ENCODE data around the gene RALGDS.

- no peak for TF ChIP-seq POLR2A (IDR thresholded peaks at IDR 0.05)
- TF ChIP-seq CTCF (IDR thresholded peaks at IDR 0.05), result no peak
Observed at GRCh38 chr9:133108794-133109641, 12.0 kb downstream of the RALGDS start.
